Heart left ventricle (tissue), 16 donors: Measurements from ENCODE around the gene ITGB1BP1. TPM values are rescaled to one million over a fixed set of nuclear protein-coding genes. Genes with fewer than 3 reads are reported as not detected.

Experiments
- ATAC-seq, 4 donors: fragments of 200-7000 bp; cut with Tn5 transposase; one replicate each; pipeline ENCODE4 v1.9.1; 2020 to 2022; ENCODE audit warnings: moderate library complexity in 4 of 4, mild to moderate bottlenecking in 3 of 4, moderate number of reproducible peaks in 1 of 4
- DNase-seq, 5 donors: peaks; one replicate each; pipeline ENCODE4 v3.0.0-alpha.2; 2020
- H3K27ac ChIP-seq, 12 donors: fragments of 200-600 bp; sonication (generic) in 4 of 12; one replicate each; pipeline versions ENCODE4 v1.5.0 to v1.8.0; 2016 to 2022; ENCODE audit warnings: mild to moderate bottlenecking in 2 of 12
- H3K27me3 ChIP-seq, 9 donors: fragments of 200-600 bp; sonication (generic) in 2 of 9; one replicate each; pipeline versions ENCODE4 v1.5.1 to v1.8.0; 2016 to 2022; ENCODE audit warnings: mild to moderate bottlenecking in 3 of 9
- H3K36me3 ChIP-seq, 9 donors: fragments of 200-600 bp; sonication (generic) in 2 of 9; one replicate each; pipeline versions ENCODE4 v1.5.0 to v1.8.0; 2018 to 2022; ENCODE audit warnings: mild to moderate bottlenecking in 2 of 9
- H3K4me1 ChIP-seq, 12 donors: fragments of 200-600 bp; sonication (generic) in 4 of 12; one replicate each; pipeline versions ENCODE4 v1.5.0 to v1.8.0; 2016 to 2022; ENCODE audit warnings: mild to moderate bottlenecking in 3 of 12
- H3K4me3 ChIP-seq, 12 donors: fragments of 200-600 bp; sonication (generic) in 4 of 12; one replicate each; pipeline versions ENCODE4 v1.5.0 to v1.8.0; 2017 to 2022; ENCODE audit warnings: mild to moderate bottlenecking in 9 of 12, moderate library complexity in 4 of 12
- H3K9me3 ChIP-seq, 12 donors: fragments of 200-600 bp; sonication (generic) in 4 of 12; one replicate each; pipeline versions ENCODE4 v1.5.0 to v1.8.0; 2016 to 2022; ENCODE audit warnings: mild to moderate bottlenecking in 1 of 12
- CTCF ChIP-seq, 12 donors: fragments of 200-600 bp; sonication (generic) in 4 of 12; IDR thresholded peaks; one replicate each; pipeline versions ENCODE4 v1.5.0 to v1.8.0; 2018 to 2022; ENCODE audit warnings: antibody characterized with exemption in 12 of 12, mild to moderate bottlenecking in 5 of 12
- POLR2A ChIP-seq, 2 donors: fragments of 450-650 bp; IDR thresholded peaks; one replicate each; pipeline ENCODE4 v1.6.1; 2017; ENCODE audit warnings: antibody characterized with exemption in 2 of 2, mild to moderate bottlenecking in 2 of 2, moderate library complexity in 2 of 2
- WGBS, 4 donors: extraction: QIAGEN DNeasy Blood & Tissue Kit in 2 of 4; methylation state at CpG; one replicate each; pipeline versions ENCODE4 v1.1.5 to v1.1.7; 2013 to 2018; 5-methylcytosine and 5-hydroxymethylcytosine counted together
- intact Hi-C, 10 donors: fragments of 100-400 bp; cut with DNase I; formaldehyde crosslinking; loops; one replicate each; pipeline versions ENCODE4 v1.11.1 to v1.14.2; 2022
- polyA plus RNA-seq, 2 donors: library from polyadenylated mRNA; stranded (reverse); fragments of 200-250 nt; gene quantifications; one replicate each; pipeline ENCODE4 v1.2.3, GENCODE V29; 2013
- total RNA-seq, 9 donors: library from RNA; depleted of rRNA in 2 of 9; stranded (reverse); fragments of >200 nt in 2 of 9; fragmentation: NEBNext Ultra II Directional in 3 of 9; extraction: Animal tissue kit (Norgen Biotek cat#: 25700) in 3 of 9; gene quantifications; one replicate each; pipeline versions ENCODE4 v1.1.0 to v1.2.4, GENCODE V29; 2016 to 2023
- donor health status: ischemic (EF 13 %, LVEDD 7.1; RV severe dilation, severe dysfunction).
- donor health status: healthy with polysubstance abuse.
- donor health status: DM: no; HTN: yes; CAD: no.
- donor health status: DM: no; HTN: no; CAD: no.
- donor health status: ischemic (EF 25% LVEDD 6.9; RV normal size, moderate dysfunction).
- donor health status: ischemic (EF 25% LVEDD 5.7; RV mildly dilated, moderate dysfunction).
- donor health status: healthy.
- donor health status: DM: yes; HTN: yes; CAD: no.
- donor health status: ischemic (EF 35%, LVEDD 5.7; RV mildly dilated, moderate dysfunction).
- donor health status: nonischemic (EF 11% LVEDD 7.7; RV severe dilation, severe dysfunction).
- donor health status: DM: yes; HTN: yes; CAD: no.
- donor health status: PGD.
- donor health status: ischemic (EF 29% LVEDD 5.4; RV normal size, mild dysfunction).
- donor health status: nonischemic (EF 23%, LVEDD 6.1; RV moderate dilation, normal function).

Gene ITGB1BP1
- total and polyA plus RNA-seq, 11 donors, result 26.5 to 165 (median 104) TPM

- TF ChIP-seq POLR2A (IDR thresholded peaks at IDR 0.05), result no peak
- TF ChIP-seq CTCF (IDR thresholded peaks at IDR 0.05), result no peak
- Histone ChIP-seq H3K27ac (peak overlapping the region in 1 of 12 donors; percentile 77), H3K4me3 (no peak overlapping the region), H3K4me1 (peaks cover 0 to 24% (median 4%) of the 10 kb centered on the region in 12 donors), H3K36me3 (peaks cover 0 to 95% (median 52%) of the 10 kb centered on the region in 9 donors), H3K27me3 (no peaks in the 10 kb centered on the region), H3K9me3 (no peaks in the 10 kb centered on the region)
- DNase-seq (no peak), ATAC-seq (peak in 1 of 4 donors; percentile 33)
- WGBS, 4 donors, result 65 to 88% (median 81%) methylated on average over 6 of the region's 6 CpGs
- intact Hi-C loops, result loop anchor here in 1 of 10 donors (2.0 kb wide), 1 partner anchor 35 kb away; no protein-coding TSS in a partner anchor
These were observed 37.5 kb downstream of the ITGB1BP1 start for GRCh38 chr2:9385841-9386240.

GRCh38 chr2:9384521-9384920 lies 38.8 kb downstream of the ITGB1BP1 start:
- Histone ChIP-seq H3K4me3 (no peak overlapping the region), H3K4me1 (peaks cover 0 to 29% (median 5%) of the 10 kb centered on the region in 12 donors), H3K27ac (no peak overlapping the region), H3K27me3 (no peaks in the 10 kb centered on the region), H3K9me3 (no peaks in the 10 kb centered on the region), H3K36me3 (peaks cover 0 to 93% (median 44%) of the 10 kb centered on the region in 9 donors)
- no peak for TF ChIP-seq CTCF (IDR thresholded peaks at IDR 0.05)
- TF ChIP-seq POLR2A (IDR thresholded peaks at IDR 0.05), result no peak
- intact Hi-C loops, result loop anchor here in 1 of 10 donors (2.0 kb wide), 1 partner anchor 34 kb away; no protein-coding TSS in a partner anchor
- DNase-seq (no peak), ATAC-seq (no peak)
- WGBS, 4 donors, result 88 to 100% (median 95%) methylated on average over 4 of the region's 4 CpGs

GRCh38 chr2:9382604-9383235 lies 40.6 kb downstream of the ITGB1BP1 start:
- DNase-seq, result no peak
- H3K27ac ChIP-seq, result no peak overlapping the region
- H3K27me3 ChIP-seq, result no peaks in the 10 kb centered on the region
- H3K4me3 ChIP-seq, result no peak overlapping the region
- TF ChIP-seq POLR2A (IDR thresholded peaks at IDR 0.05) (no peak), CTCF (IDR thresholded peaks at IDR 0.05) (no peak)
- H3K36me3 ChIP-seq, result peaks cover 0 to 86% (median 30%) of the 10 kb centered on the region in 9 donors
- intact Hi-C loops, result no loop called here
- peaks cover 0 to 45% (median 15%) of the 10 kb centered on the region in 12 donors for H3K4me1 ChIP-seq
- ATAC-seq, result no peak
- H3K9me3 ChIP-seq, result no peaks in the 10 kb centered on the region
- WGBS, 4 donors, result 96 to 97% (median 96%) methylated on average over 6 of the region's 6 CpGs

GRCh38 chr2:9380702-9381628 lies 42.4 kb downstream of the ITGB1BP1 start:
- WGBS, 4 donors, result 79 to 85% (median 82%) methylated on average over 17 to 18 of the region's 18 CpGs
- ATAC-seq (peak in 3 of 4 donors; percentile 44 to 81 (median 58)), DNase-seq (peak in 2 of 5 donors; percentile 63 to 70)
- intact Hi-C loops, result no loop called here
- H3K9me3 ChIP-seq, result no peaks in the 10 kb centered on the region
- H3K4me1 ChIP-seq, result peaks cover 0 to 44% (median 20%) of the 10 kb centered on the region in 12 donors
- H3K27ac ChIP-seq, result peak overlapping the region; percentile 10 to 68 (median 38)
- peaks cover 0 to 83% (median 33%) of the 10 kb centered on the region in 9 donors for H3K36me3 ChIP-seq
- no peaks in the 10 kb centered on the region for H3K27me3 ChIP-seq
- TF ChIP-seq CTCF (IDR thresholded peaks at IDR 0.05), result no peak
- no peak for TF ChIP-seq POLR2A (IDR thresholded peaks at IDR 0.05)
- H3K4me3 ChIP-seq, result no peak overlapping the region
